A673 (cell line): ENCODE measurements around the gene B4GALT5. TPM values are rescaled to one million over a fixed set of nuclear protein-coding genes. Genes with fewer than 3 reads are reported as not detected.
"Not testable (repeated sequence)": the region's sequence is repeated elsewhere in the genome, so short reads cannot be mapped to it uniquely, and the experiment has no call there.

Experiments
- BruUV-seq: library from RNA; stranded (reverse); fragments of 400-500 nt; replicated peaks from 2 replicates; lab custom pipeline; 2021; lab: Mats Ljungman, UMichigan
- CTCF ChIA-PET: fragments of 300-600 bp; sonication (Branson Sonifier 250); formaldehyde crosslinking; loops from one replicate; lab custom pipeline; 2022; ENCODE audit warnings: antibody characterized with exemption; lab: Charles Lee
- POLR2A ChIA-PET: fragments of 300-600 bp; sonication (Branson Sonifier 250); formaldehyde crosslinking; loops from one replicate; lab custom pipeline; 2022; ENCODE audit warnings: antibody characterized with exemption; ENCODE audit not compliant: low non-redundant PET; lab: Charles Lee
- DNase-seq: peaks from one replicate; pipeline ENCODE4 v3.0.0-alpha.2; 2015; ENCODE audit warnings: low spot score
- H3K27ac ChIP-seq: fragments of 200-600 bp; sonication (generic); 2 replicates; pipeline ENCODE4 v1.5.1; 2016; ENCODE audit warnings: mixed run types, low read depth, mild to moderate bottlenecking, mixed read lengths, antibody characterized with exemption, low read length; ENCODE audit not compliant: poor library complexity, severe bottlenecking
- H3K27me3 ChIP-seq: fragments of 200-600 bp; sonication (generic); replicated peaks from 2 replicates; pipeline ENCODE4 v1.6.1; 2017; ENCODE audit warnings: mixed run types, low read depth, mild to moderate bottlenecking, mixed read lengths, antibody characterized with exemption, low read length; ENCODE audit not compliant: insufficient read depth, poor library complexity
- H3K36me3 ChIP-seq: fragments of 200-600 bp; sonication (generic); 2 replicates; pipeline ENCODE4 v1.6.1; 2016; ENCODE audit warnings: mixed run types, mild to moderate bottlenecking, mixed read lengths, antibody characterized with exemption, low read length; ENCODE audit not compliant: insufficient read depth, poor library complexity, severe bottlenecking
- H3K4me1 ChIP-seq: fragments of 200-600 bp; sonication (generic); 2 replicates; pipeline ENCODE4 v1.6.1; 2017; ENCODE audit warnings: mixed run types, mild to moderate bottlenecking, mixed read lengths, antibody characterized with exemption, low read length; ENCODE audit not compliant: insufficient read depth, poor library complexity, severe bottlenecking
- H3K4me3 ChIP-seq: fragments of 200-600 bp; sonication (generic); 2 replicates; pipeline ENCODE4 v1.5.1; 2016; ENCODE audit warnings: low read depth, mixed run types, mild to moderate bottlenecking, mixed read lengths, low read length; ENCODE audit not compliant: poor library complexity, severe bottlenecking
- H3K9me3 ChIP-seq: fragments of 200-600 bp; sonication (generic); 2 replicates; pipeline ENCODE4 v1.6.1; 2016; ENCODE audit warnings: mixed run types, low read depth, mild to moderate bottlenecking, mixed read lengths, antibody characterized with exemption, low read length; ENCODE audit not compliant: poor library complexity, severe bottlenecking
- EZH2 ChIP-seq: fragments of 200-600 bp; sonication (generic); IDR thresholded peaks from 2 replicates; pipeline ENCODE4 v1.6.1; 2017; ENCODE audit warnings: borderline replicate concordance, low read depth, mild to moderate bottlenecking, mixed read lengths, antibody characterized with exemption, low read length; ENCODE audit not compliant: poor library complexity, severe bottlenecking
- intact Hi-C: fragments of 100-400 bp; cut with micrococcal nuclease; formaldehyde crosslinking; loops from one replicate; pipeline ENCODE4 v1.10.0; 2022; ENCODE audit not compliant: unreplicated experiment
- total RNA-seq: library from RNA; stranded (reverse); gene quantifications from 2 replicates; pipeline ENCODE4 v1.2.3, GENCODE V29; 2021
- TF ChIP-seq, protein P1 (sequence below): fragments of 300-800, 200-600 bp; sonication (generic); conservative IDR thresholded peaks from 2 replicates; pipeline ENCODE4 v1.5.1; 2017; ENCODE audit warnings: low read depth, mild to moderate bottlenecking, antibody characterized with exemption, low read length, moderate library complexity, mixed read lengths

Gene B4GALT5
- total RNA-seq, 1 experiment from 2014 or later = 78.0 TPM

DNA sequence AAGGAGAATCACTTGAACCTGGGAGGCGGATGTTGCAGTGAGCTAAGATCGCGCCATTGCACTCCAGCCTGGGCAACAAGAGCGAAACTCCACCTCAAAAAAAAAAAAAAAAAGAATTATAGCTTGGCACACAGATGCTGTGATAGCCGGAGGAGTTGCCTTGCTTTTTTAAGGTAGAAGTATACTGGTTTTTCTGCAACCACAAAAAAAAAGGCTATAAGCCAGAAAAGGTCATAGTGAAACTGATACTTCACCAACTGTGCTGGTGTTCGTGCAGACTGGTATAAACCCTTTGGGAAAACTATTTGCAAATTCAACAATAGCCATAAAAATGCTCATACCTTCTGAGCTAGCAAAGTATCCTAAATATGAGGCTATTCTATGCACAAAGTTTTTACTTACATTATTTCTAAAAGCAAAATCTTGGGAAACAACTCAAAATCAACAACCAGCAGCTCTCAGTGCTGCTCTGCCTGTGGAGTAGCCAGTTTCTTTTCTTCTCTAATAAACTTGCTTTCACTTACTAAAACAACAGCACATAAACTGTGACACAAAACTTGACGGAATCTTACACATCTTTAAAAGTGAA lies 44.0 kb downstream of the B4GALT5 start:
- peaks cover 50% of the 10 kb centered on the region for H3K4me1 ChIP-seq
- no peaks in the 10 kb centered on the region for H3K36me3 ChIP-seq
- no TSS peak for BruUV-seq
- TF ChIP-seq EZH2 = no peak
- TF ChIP-seq, protein P1, sequence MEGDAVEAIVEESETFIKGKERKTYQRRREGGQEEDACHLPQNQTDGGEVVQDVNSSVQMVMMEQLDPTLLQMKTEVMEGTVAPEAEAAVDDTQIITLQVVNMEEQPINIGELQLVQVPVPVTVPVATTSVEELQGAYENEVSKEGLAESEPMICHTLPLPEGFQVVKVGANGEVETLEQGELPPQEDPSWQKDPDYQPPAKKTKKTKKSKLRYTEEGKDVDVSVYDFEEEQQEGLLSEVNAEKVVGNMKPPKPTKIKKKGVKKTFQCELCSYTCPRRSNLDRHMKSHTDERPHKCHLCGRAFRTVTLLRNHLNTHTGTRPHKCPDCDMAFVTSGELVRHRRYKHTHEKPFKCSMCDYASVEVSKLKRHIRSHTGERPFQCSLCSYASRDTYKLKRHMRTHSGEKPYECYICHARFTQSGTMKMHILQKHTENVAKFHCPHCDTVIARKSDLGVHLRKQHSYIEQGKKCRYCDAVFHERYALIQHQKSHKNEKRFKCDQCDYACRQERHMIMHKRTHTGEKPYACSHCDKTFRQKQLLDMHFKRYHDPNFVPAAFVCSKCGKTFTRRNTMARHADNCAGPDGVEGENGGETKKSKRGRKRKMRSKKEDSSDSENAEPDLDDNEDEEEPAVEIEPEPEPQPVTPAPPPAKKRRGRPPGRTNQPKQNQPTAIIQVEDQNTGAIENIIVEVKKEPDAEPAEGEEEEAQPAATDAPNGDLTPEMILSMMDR = no peak
- no peaks in the 10 kb centered on the region for H3K9me3 ChIP-seq
- H3K27me3 ChIP-seq = no peaks in the 10 kb centered on the region
- no peak for DNase-seq
- CTCF ChIA-PET = no interaction called here
- H3K4me3 ChIP-seq = no peak overlapping the region
- POLR2A ChIA-PET = interaction anchor here (0.6 kb wide), 1 partner anchor 173 kb away, joined by 6 read pairs; no protein-coding TSS in a partner anchor
- H3K27ac ChIP-seq = no peak overlapping the region
- intact Hi-C loops = no loop called here

DNA sequence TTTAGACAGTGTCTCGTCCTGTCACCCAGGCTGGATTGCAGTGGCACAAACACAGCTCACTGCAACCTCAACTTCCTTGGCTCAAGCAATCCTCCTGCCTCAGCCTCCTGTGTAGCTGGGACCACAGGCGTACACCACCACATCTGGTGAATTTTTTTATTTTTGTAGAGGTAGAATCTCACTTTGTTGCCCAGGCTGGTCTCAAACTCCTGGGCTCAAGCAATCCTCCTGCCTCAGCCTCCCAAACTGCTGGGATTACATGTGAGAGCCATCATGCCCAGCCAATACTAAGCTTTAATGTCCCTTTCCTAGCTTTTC lies 44.8 kb downstream of the B4GALT5 start:
- DNase-seq, H3K4me3 ChIP-seq, H3K36me3 ChIP-seq, H3K27me3 ChIP-seq, POLR2A ChIA-PET, BruUV-seq, CTCF ChIA-PET, intact Hi-C loops, H3K27ac ChIP-seq, H3K9me3 ChIP-seq: not testable (repeated sequence)
- H3K4me1 ChIP-seq = peaks cover 45% of the 10 kb centered on the region

DNA sequence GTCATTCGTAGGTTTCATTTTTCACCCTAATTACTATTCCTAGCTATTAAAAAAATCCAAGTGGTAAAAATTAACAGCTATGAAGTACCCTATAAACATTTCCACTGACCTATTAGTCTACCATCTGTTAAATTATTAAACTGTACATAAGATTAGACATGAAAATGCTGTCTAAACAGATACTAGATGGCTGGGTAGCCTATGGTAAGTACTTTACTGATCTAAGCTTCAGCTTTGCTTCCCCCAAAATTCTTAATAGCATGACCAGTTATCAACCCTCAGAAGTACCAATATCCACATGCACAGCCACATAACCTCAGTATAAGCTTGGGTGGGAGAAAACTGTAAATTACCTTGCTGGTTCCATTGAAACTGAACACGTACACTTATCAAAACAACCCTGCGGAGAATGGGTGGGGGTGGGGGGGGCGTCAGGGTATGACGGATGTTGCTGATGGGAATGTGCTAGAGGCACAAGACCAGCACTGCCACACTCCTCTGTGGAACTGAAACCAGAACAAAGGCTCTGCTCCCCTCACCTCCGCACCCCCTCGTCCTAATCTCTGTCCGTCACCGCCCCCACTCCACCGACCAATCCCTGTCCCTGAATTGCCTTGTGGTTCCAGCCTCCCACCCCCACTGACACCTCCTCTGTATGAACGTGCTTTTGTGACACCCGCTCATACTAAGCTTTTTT lies 45.3 kb downstream of the B4GALT5 start:
- POLR2A ChIA-PET = interaction anchor here (0.6 kb wide), 1 partner anchor 8 kb away, joined by 3 read pairs; no protein-coding TSS in a partner anchor
- H3K27ac ChIP-seq = no peak overlapping the region
- H3K9me3 ChIP-seq = no peaks in the 10 kb centered on the region
- intact Hi-C loops = no loop called here
- no peak overlapping the region for H3K4me3 ChIP-seq
- no peaks in the 10 kb centered on the region for H3K36me3 ChIP-seq
- H3K4me1 ChIP-seq = peaks cover 45% of the 10 kb centered on the region
- DNase-seq = no peak
- TF ChIP-seq, protein P1 = no peak
- TF ChIP-seq EZH2 = no peak
- no TSS peak for BruUV-seq
- no peaks in the 10 kb centered on the region for H3K27me3 ChIP-seq
- CTCF ChIA-PET = no interaction called here

DNA sequence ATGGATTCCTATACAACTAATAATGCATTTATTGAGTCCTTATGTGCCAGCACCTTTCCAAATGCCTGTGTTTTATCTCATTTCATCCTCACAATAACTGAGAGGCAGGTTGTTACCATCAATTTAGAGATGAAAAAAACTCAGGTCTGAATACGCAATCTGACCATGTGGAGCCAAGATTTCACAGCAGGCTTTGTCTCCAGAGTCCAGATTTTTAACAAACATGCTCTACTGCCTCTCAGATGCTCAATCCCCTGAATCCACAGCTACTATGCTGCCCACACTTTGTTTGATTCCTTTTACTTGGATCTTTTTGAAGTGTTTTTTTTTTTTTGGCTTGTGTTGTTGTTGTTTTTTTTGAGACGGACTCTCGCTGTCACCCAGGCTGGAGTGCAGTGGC lies 46.8 kb downstream of the B4GALT5 start:
- no peak for TF ChIP-seq EZH2
- TF ChIP-seq, protein P1 = no peak
- no TSS peak for BruUV-seq
- H3K27ac ChIP-seq = no peak overlapping the region
- peaks cover 43% of the 10 kb centered on the region for H3K4me1 ChIP-seq
- DNase-seq = no peak
- POLR2A ChIA-PET = no interaction called here
- intact Hi-C loops = no loop called here
- H3K27me3 ChIP-seq = no peaks in the 10 kb centered on the region
- no peak overlapping the region for H3K4me3 ChIP-seq
- H3K36me3 ChIP-seq = no peaks in the 10 kb centered on the region
- CTCF ChIA-PET = no interaction called here
- no peaks in the 10 kb centered on the region for H3K9me3 ChIP-seq
